C4-2B (cell line): Measurements from ENCODE around the gene CHST11.

Source experiments
- ZFX ChIP-seq: fragments of 450-650 bp; IDR thresholded peaks from 2 replicates; pipeline ENCODE4 v1.6.1; 2017
- TF ChIP-seq, protein P1 (sequence below): fragments of 450-650 bp; conservative IDR thresholded peaks from 2 replicates; pipeline ENCODE4 v1.5.1; 2017; ENCODE audit warnings: mild to moderate bottlenecking

DNA sequence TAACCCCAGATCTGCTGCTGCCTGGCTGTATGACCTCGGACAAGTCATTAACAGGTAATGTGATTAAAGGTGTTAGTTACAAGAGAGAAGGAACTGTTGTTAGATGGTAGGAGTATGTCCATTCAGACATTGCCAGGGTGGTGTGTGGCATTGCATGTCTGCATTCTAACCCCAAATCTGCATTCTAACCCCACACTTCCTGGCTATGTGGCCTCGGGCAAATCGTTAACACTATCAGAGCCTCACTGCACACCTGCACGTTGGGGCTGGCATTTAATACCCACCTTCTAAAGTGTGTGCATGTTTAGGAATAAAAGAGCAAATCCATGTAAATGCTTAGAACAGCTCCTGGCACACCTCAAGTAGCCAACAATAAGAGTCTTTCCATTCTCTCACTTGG, 46.4 kb downstream of the CHST11 start:
- TF ChIP-seq, protein P1, sequence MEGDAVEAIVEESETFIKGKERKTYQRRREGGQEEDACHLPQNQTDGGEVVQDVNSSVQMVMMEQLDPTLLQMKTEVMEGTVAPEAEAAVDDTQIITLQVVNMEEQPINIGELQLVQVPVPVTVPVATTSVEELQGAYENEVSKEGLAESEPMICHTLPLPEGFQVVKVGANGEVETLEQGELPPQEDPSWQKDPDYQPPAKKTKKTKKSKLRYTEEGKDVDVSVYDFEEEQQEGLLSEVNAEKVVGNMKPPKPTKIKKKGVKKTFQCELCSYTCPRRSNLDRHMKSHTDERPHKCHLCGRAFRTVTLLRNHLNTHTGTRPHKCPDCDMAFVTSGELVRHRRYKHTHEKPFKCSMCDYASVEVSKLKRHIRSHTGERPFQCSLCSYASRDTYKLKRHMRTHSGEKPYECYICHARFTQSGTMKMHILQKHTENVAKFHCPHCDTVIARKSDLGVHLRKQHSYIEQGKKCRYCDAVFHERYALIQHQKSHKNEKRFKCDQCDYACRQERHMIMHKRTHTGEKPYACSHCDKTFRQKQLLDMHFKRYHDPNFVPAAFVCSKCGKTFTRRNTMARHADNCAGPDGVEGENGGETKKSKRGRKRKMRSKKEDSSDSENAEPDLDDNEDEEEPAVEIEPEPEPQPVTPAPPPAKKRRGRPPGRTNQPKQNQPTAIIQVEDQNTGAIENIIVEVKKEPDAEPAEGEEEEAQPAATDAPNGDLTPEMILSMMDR = no peak
- no peak for TF ChIP-seq ZFX
